Measurements from ENCODE around the gene ARHGEF17. TPM values are rescaled to one million over a fixed set of nuclear protein-coding genes. Genes with fewer than 3 reads are reported as not detected.
A peak's percentile ranks its signal among the peaks of the same experiment; 100 is the strongest.

The ARHGEF17 gene
- total and polyA plus RNA-seq, 2 of the 13 experiments (the other 11 are each of a cell fraction or from before 2014, with no cell fraction given): 10.7 to 28.8 TPM

DNA sequence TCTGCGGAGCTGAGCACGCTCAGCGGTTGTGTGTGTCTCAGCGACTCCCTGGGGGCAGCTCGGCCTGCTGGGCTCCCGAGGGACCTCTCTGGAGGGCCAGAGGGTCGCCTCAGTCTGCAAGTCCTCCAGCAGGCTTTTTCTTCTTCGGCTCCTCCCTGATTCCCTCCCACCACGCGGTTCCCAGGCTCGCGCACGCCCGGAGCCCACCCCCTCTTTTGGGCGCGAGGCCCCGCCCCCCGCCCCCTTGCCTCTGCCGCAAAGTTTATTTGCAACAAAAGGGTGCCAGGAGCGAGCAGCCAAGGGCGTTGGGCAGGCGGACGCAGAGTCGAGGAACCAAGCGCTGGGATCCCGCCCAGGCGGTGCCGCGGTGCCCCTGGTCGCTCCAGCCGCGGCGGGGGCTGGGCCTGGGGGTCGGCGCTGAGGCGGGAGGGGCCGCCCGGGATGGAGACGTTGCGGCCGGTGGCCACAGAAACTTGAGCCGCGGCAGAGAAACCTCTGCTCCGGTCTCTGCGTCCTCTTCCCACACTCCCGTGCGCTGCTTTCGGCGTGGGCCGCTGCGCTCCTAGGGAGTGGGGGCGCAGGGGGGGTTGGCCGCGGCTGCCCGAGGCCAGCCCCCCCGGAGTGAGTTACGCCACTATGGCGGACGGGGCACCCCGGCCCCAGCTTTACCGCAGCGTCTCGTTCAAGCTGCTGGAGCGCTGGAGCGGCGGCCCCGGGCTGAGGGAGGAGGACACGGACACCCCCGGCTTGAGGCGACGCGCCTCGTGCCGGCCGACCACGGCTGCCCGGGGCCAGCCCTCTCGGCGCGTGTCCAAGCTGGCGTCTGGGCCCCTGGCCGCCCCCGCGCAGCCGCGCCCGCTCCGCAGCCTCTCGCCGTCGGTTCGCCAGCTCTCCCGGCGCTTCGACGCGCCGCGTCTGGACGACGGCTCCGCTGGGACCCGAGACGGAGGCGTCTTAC lies at the start of gene ARHGEF17 (continued):
- TF ChIP-seq WIZ (CRISPR knock-in tag; IDR thresholded peaks at IDR 0.05) (no peak), ZNF136 (CRISPR knock-in tag; IDR thresholded peaks at IDR 0.05; ENCODE audit: low read depth) (peak; percentile 51; the same call in 1 of the 2 replicates), ZNF354B (CRISPR knock-in tag; IDR thresholded peaks at IDR 0.05) (no peak), SKI (IDR thresholded peaks at IDR 0.05; ENCODE audit: partially characterized antibody) (no peak), HDAC1 (CRISPR knock-in tag; IDR thresholded peaks at IDR 0.05) (peak; percentile 64), ZNF766 (CRISPR knock-in tag; IDR thresholded peaks at IDR 0.05; ENCODE audit: borderline replicate concordance) (peak; percentile 7; the same call in 1 of the 2 replicates), ZNF547 (CRISPR knock-in tag; IDR thresholded peaks at IDR 0.05) (0 out of 2 replicates have a peak, but pooled peaks have one; percentile 11), PHF5A (CRISPR knock-in tag; IDR thresholded peaks at IDR 0.05; ENCODE audit: low read depth, unreplicated experiment) (peak; percentile 44), KDM4B (CRISPR knock-in tag; IDR thresholded peaks at IDR 0.05) (peak; percentile 35; the same call in 1 of the 2 replicates), ZSCAN29 (CRISPR knock-in tag; conservative IDR thresholded peaks at IDR 0.05) (no peak), SMYD3 (CRISPR knock-in tag; IDR thresholded peaks at IDR 0.05) (no peak), AKAP8 (CRISPR knock-in tag; IDR thresholded peaks at IDR 0.05) (no peak; the same call in 1 of the 2 replicates), TBL1XR1 (IDR thresholded peaks at IDR 0.05; ENCODE audit: borderline replicate concordance, low read length, partially characterized antibody) (no peak), HOXA3 (CRISPR knock-in tag; IDR thresholded peaks at IDR 0.05) (peak; percentile 49; the same call in 1 of the 2 replicates), PHF21A (CRISPR knock-in tag; IDR thresholded peaks at IDR 0.05) (no peak; the same call in 1 of the 2 replicates)
- TF ChIP-seq, protein P1, sequence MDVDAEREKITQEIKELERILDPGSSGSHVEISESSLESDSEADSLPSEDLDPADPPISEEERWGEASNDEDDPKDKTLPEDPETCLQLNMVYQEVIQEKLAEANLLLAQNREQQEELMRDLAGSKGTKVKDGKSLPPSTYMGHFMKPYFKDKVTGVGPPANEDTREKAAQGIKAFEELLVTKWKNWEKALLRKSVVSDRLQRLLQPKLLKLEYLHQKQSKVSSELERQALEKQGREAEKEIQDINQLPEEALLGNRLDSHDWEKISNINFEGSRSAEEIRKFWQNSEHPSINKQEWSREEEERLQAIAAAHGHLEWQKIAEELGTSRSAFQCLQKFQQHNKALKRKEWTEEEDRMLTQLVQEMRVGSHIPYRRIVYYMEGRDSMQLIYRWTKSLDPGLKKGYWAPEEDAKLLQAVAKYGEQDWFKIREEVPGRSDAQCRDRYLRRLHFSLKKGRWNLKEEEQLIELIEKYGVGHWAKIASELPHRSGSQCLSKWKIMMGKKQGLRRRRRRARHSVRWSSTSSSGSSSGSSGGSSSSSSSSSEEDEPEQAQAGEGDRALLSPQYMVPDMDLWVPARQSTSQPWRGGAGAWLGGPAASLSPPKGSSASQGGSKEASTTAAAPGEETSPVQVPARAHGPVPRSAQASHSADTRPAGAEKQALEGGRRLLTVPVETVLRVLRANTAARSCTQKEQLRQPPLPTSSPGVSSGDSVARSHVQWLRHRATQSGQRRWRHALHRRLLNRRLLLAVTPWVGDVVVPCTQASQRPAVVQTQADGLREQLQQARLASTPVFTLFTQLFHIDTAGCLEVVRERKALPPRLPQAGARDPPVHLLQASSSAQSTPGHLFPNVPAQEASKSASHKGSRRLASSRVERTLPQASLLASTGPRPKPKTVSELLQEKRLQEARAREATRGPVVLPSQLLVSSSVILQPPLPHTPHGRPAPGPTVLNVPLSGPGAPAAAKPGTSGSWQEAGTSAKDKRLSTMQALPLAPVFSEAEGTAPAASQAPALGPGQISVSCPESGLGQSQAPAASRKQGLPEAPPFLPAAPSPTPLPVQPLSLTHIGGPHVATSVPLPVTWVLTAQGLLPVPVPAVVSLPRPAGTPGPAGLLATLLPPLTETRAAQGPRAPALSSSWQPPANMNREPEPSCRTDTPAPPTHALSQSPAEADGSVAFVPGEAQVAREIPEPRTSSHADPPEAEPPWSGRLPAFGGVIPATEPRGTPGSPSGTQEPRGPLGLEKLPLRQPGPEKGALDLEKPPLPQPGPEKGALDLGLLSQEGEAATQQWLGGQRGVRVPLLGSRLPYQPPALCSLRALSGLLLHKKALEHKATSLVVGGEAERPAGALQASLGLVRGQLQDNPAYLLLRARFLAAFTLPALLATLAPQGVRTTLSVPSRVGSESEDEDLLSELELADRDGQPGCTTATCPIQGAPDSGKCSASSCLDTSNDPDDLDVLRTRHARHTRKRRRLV (CRISPR knock-in tag; IDR thresholded peaks at IDR 0.05): 0 out of 2 replicates have a peak, but pooled peaks have one; percentile 18
- TF ChIP-seq, protein P2, sequence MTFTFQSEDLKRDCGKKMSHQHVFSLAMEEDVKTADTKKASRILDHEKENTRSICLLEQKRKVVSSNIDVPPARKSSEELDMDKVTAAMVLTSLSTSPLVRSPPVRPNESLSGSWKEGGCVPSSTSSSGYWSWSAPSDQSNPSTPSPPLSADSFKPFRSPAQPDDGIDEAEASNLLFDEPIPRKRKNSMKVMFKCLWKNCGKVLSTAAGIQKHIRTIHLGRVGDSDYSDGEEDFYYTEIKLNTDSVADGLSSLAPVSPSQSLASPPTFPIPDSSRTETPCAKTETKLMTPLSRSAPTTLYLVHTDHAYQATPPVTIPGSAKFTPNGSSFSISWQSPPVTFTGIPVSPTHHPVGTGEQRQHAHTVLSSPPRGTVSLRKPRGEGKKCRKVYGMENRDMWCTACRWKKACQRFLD (CRISPR knock-in tag; IDR thresholded peaks at IDR 0.05; ENCODE audit: borderline replicate concordance): no peak
- TF ChIP-seq, protein P3, sequence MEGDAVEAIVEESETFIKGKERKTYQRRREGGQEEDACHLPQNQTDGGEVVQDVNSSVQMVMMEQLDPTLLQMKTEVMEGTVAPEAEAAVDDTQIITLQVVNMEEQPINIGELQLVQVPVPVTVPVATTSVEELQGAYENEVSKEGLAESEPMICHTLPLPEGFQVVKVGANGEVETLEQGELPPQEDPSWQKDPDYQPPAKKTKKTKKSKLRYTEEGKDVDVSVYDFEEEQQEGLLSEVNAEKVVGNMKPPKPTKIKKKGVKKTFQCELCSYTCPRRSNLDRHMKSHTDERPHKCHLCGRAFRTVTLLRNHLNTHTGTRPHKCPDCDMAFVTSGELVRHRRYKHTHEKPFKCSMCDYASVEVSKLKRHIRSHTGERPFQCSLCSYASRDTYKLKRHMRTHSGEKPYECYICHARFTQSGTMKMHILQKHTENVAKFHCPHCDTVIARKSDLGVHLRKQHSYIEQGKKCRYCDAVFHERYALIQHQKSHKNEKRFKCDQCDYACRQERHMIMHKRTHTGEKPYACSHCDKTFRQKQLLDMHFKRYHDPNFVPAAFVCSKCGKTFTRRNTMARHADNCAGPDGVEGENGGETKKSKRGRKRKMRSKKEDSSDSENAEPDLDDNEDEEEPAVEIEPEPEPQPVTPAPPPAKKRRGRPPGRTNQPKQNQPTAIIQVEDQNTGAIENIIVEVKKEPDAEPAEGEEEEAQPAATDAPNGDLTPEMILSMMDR (CRISPR knock-in tag; IDR thresholded peaks at IDR 0.05): no peak
- TF ChIP-seq, protein P4, sequence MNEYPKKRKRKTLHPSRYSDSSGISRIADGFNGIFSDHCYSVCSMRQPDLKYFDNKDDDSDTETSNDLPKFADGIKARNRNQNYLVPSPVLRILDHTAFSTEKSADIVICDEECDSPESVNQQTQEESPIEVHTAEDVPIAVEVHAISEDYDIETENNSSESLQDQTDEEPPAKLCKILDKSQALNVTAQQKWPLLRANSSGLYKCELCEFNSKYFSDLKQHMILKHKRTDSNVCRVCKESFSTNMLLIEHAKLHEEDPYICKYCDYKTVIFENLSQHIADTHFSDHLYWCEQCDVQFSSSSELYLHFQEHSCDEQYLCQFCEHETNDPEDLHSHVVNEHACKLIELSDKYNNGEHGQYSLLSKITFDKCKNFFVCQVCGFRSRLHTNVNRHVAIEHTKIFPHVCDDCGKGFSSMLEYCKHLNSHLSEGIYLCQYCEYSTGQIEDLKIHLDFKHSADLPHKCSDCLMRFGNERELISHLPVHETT (CRISPR knock-in tag; conservative IDR thresholded peaks at IDR 0.05): no peak

All from HepG2 (cell line).